ENCODE measurements around the gene GORAB. TPM values are rescaled to one million over a fixed set of nuclear protein-coding genes. Genes with fewer than 3 reads are reported as not detected.

Gene GORAB
- total and polyA plus RNA-seq, 2 of the 13 experiments (the other 11 are each of a cell fraction or from before 2014, with no cell fraction given), result 6.6 to 9.2 TPM

GRCh38 chr1:170531758-170532657 is at the start of gene GORAB (continued):
- TF ChIP-seq ZBTB40 (IDR thresholded peaks at IDR 0.05) (no peak), ZBTB40 (CRISPR knock-in tag; IDR thresholded peaks at IDR 0.05) (0 out of 2 replicates have a peak, but pooled peaks have one; percentile 29), ZNF552 (CRISPR knock-in tag; IDR thresholded peaks at IDR 0.05; ENCODE audit: borderline replicate concordance) (no peak), ZNF737 (CRISPR knock-in tag; IDR thresholded peaks at IDR 0.05; ENCODE audit: borderline replicate concordance) (no peak), ZNF3 (CRISPR knock-in tag; IDR thresholded peaks at IDR 0.05) (no peak), ZMAT3 (CRISPR knock-in tag; conservative IDR thresholded peaks at IDR 0.05) (no peak), REST (IDR thresholded peaks at IDR 0.05; ENCODE audit: borderline replicate concordance in 1 of 2, low read depth in 1 of 2, low read length in 2 of 2) (0 out of 4 replicates have a peak, but pooled peaks of 1 of the 2 experiments have one; percentile 14), HNF1A (IDR thresholded peaks at IDR 0.05; ENCODE audit: low read depth) (no peak), HNF1A (CRISPR knock-in tag; IDR thresholded peaks at IDR 0.05; ENCODE audit: borderline replicate concordance) (peak; percentile 24; the same call in 1 of the 2 replicates), ZFYVE20 (CRISPR knock-in tag; IDR thresholded peaks at IDR 0.05; ENCODE audit: borderline replicate concordance, low read depth) (no peak)

Measured in HepG2 (cell line).